CD4-positive, alpha-beta memory T cell (primary cell): ENCODE data around the gene CDC42BPB. TPM values are rescaled to one million over a fixed set of nuclear protein-coding genes. Genes with fewer than 3 reads are reported as not detected.
A peak's percentile ranks its signal among the peaks of the same experiment; 100 is the strongest.

Experiments
- CTCF ChIA-PET: fragments of 350-600 bp; sonication (Branson Sonifier 250); formaldehyde crosslinking; loops from one replicate; lab custom pipeline; 2021; ENCODE audit warnings: inconsistent platforms; ENCODE audit not compliant: partially characterized antibody; lab: Charles Lee
- POLR2A ChIA-PET: fragments of 350-600 bp; sonication (Branson Sonifier 250); formaldehyde crosslinking; loops from one replicate; lab custom pipeline; 2021; ENCODE audit not compliant: partially characterized antibody; lab: Charles Lee
- DNase-seq, 5 donors: peaks; one replicate each; pipeline versions ENCODE4 v3.0.0 to v3.0.0-alpha.2; 2020 to 2022; ENCODE audit warnings: mixed read lengths in 1 of 5
- H3K27ac ChIP-seq: one replicate; pipeline ENCODE4 v1.7.0; 2013; ENCODE audit warnings: low read depth, low read length
- H3K27me3 ChIP-seq: 2 replicates; pipeline ENCODE4 v1.7.0; 2013; ENCODE audit warnings: mild to moderate bottlenecking, low read length, moderate library complexity; ENCODE audit not compliant: insufficient read depth
- H3K36me3 ChIP-seq: 2 replicates; pipeline ENCODE4 v1.7.0; 2013; ENCODE audit warnings: mild to moderate bottlenecking, low read length, moderate library complexity; ENCODE audit not compliant: insufficient read depth
- H3K4me1 ChIP-seq: 2 replicates; pipeline ENCODE4 v1.7.0; 2013; ENCODE audit warnings: mild to moderate bottlenecking, low read length, moderate library complexity; ENCODE audit not compliant: insufficient read depth
- H3K4me3 ChIP-seq, 2 donors: one replicate each; pipeline ENCODE4 v1.7.0; 2013; ENCODE audit warnings: low read length in 2 of 2, mild to moderate bottlenecking in 1 of 2
- H3K9me3 ChIP-seq, 2 donors: one replicate each; pipeline ENCODE4 v1.7.0; 2013; ENCODE audit warnings: low read length in 2 of 2, control low read depth in 1 of 2; ENCODE audit not compliant: control insufficient read depth in 1 of 2
- H3K27ac Mint-ChIP-seq, 7 donors: one replicate each; pipeline ENCODE4 v1.8.0; 2020 to 2021; ENCODE audit warnings: mixed read lengths in 7 of 7, mild to moderate bottlenecking in 6 of 7, inconsistent platforms in 3 of 7, moderate library complexity in 3 of 7
- H3K27me3 Mint-ChIP-seq, 2 donors: one replicate each; pipeline ENCODE4 v1.8.0; 2020 to 2021; ENCODE audit warnings: mixed read lengths in 2 of 2
- H3K36me3 Mint-ChIP-seq, 2 donors: one replicate each; pipeline ENCODE4 v1.8.0; 2020 to 2021; ENCODE audit warnings: mixed read lengths in 2 of 2, inconsistent platforms in 1 of 2, mild to moderate bottlenecking in 1 of 2
- H3K4me1 Mint-ChIP-seq, 4 donors: one replicate each; pipeline ENCODE4 v1.8.0; 2020 to 2021; ENCODE audit warnings: mixed read lengths in 4 of 4, mild to moderate bottlenecking in 1 of 4
- H3K4me3 Mint-ChIP-seq, 8 donors: one replicate each; pipeline ENCODE4 v1.8.0; 2020 to 2021; ENCODE audit warnings: mixed read lengths in 8 of 8, mild to moderate bottlenecking in 7 of 8, moderate library complexity in 6 of 8, inconsistent platforms in 3 of 8
- H3K9me3 Mint-ChIP-seq, 8 donors: one replicate each; pipeline ENCODE4 v1.8.0; 2020 to 2021; ENCODE audit warnings: mixed read lengths in 8 of 8, mild to moderate bottlenecking in 5 of 8, inconsistent platforms in 3 of 8, moderate library complexity in 1 of 8
- intact Hi-C: fragments of 100-400 bp; cut with micrococcal nuclease; formaldehyde crosslinking; loops from one replicate; pipeline ENCODE4 v1.15.1; 2023
- polyA plus RNA-seq, 2 donors: library from polyadenylated mRNA; unstranded; fragments of 300-500 nt; fragmentation: Illumina TruSeq; gene quantifications; one replicate each; pipeline ENCODE4 v1.2.3, GENCODE V29; 2021
- total RNA-seq, 2 experiments: library from RNA; stranded (reverse); gene quantifications; one replicate each; pipeline ENCODE4 v1.2.3, GENCODE V29; 2021

CDC42BPB gene
- total and polyA plus RNA-seq, 4 experiments from 2014 or later: 0.02 to 8.4 (median 4.1) TPM

DNA sequence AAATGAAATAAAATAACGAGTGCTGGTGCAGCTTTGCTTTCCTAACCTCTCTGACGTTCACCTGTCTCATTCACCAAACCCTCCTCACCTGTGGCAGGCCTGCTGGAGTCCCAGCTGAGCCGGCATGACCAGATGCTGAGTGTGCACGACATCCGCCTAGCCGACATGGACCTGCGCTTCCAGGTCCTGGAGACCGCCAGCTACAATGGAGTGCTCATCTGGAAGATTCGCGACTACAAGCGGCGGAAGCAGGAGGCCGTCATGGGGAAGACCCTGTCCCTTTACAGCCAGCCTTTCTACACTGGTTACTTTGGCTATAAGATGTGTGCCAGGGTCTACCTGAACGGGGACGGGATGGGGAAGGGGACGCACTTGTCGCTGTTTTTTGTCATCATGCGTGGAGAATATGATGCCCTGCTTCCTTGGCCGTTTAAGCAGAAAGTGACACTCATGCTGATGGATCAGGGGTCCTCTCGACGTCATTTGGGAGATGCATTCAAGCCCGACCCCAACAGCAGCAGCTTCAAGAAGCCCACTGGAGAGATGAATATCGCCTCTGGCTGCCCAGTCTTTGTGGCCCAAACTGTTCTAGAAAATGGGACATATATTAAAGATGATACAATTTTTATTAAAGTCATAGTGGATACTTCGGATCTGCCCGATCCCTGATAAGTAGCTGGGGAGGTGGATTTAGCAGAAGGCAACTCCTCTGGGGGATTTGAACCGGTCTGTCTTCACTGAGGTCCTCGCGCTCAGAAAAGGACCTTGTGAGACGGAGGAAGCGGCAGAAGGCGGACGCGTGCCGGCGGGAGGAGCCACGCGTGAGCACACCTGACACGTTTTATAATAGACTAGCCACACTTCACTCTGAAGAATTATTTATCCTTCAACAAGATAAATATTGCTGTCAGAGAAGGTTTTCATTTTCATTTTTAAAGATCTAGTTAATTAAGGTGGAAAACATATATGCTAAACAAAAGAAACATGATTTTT lies 151.9 kb downstream of the CDC42BPB start:
- Mint-ChIP-seq H3K4me3 (no peak overlapping the region), H3K36me3 (peaks cover 21 to 54% of the 10 kb centered on the region in 2 donors)

DNA sequence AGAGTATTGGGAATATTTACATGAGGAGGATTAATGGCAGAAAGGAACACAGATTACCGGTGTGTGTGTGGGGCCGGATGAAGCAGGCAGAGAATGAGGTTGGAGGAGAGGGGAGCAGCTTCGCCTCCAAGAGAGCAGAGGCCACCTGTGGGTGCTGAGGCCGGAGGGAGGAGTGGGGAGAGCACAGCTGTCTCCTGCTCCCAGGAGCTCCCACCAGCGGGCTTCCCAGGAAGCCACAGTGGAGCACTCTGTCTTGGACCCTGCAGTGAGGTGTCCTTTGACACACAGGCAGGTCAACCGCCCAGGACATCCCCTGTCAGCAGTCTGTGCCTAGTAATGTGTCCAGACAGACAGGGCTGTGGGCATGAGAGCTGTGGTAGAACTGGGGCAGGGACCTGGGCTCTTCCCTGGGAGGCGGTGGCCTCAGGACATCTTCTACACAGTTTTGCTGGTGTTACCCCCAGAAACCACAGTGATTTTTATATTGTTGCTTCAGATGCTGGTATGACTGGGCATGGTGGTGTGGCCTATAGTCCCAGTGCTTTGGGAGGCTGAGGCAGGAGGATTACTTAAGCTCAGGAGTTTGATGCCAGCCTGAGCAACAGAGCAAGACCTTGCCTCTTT lies 153.3 kb downstream of the CDC42BPB start:
- ChIA-PET CTCF (no interaction called here), POLR2A (interaction anchor here (1.1 kb wide), 1 partner anchor 128 kb away, joined by 3 read pairs; no protein-coding TSS in a partner anchor)
- no peaks in the 10 kb centered on the region for H3K27me3 ChIP-seq
- Mint-ChIP-seq H3K4me3 (no peak overlapping the region), H3K9me3 (peaks cover 0 to 2% (median 0%) of the 10 kb centered on the region in 8 donors), H3K27me3 (no peaks in the 10 kb centered on the region), H3K27ac (peak overlapping the region in 4 of 7 donors; percentile 4 to 51 (median 32)), H3K36me3 (peaks cover 26 to 58% of the 10 kb centered on the region in 2 donors), H3K4me1 (peaks cover 4 to 10% (median 8%) of the 10 kb centered on the region in 4 donors)
- intact Hi-C loops: no loop called here
- no peak overlapping the region for H3K27ac ChIP-seq
- no peaks in the 10 kb centered on the region for H3K9me3 ChIP-seq
- no peak for DNase-seq
- H3K36me3 ChIP-seq: peaks cover 24% of the 10 kb centered on the region
- no peak overlapping the region for H3K4me3 ChIP-seq
- no peaks in the 10 kb centered on the region for H3K4me1 ChIP-seq

More for the DNA sequence above, 151.9 kb downstream of the CDC42BPB start:
- DNase-seq: no peak
- H3K36me3 ChIP-seq: peaks cover 19% of the 10 kb centered on the region
- intact Hi-C loops: no loop called here
- peaks cover 0 to 2% (median 0%) of the 10 kb centered on the region in 8 donors for H3K9me3 Mint-ChIP-seq
- H3K27ac Mint-ChIP-seq: peak overlapping the region in 2 of 7 donors; percentile 23 to 73
- ChIA-PET CTCF (interaction anchor here (0.8 kb wide), 1 partner anchor 13 kb away, joined by 3 read pairs; no protein-coding TSS in a partner anchor), POLR2A (interaction anchor here (1.1 kb wide), 1 partner anchor 130 kb away, joined by 3 read pairs; no protein-coding TSS in a partner anchor)
- no peaks in the 10 kb centered on the region for H3K4me1 ChIP-seq
- H3K27me3 Mint-ChIP-seq: no peaks in the 10 kb centered on the region
- peaks cover 4 to 10% (median 8%) of the 10 kb centered on the region in 4 donors for H3K4me1 Mint-ChIP-seq
- no peak overlapping the region for H3K27ac ChIP-seq
- H3K27me3 ChIP-seq: no peaks in the 10 kb centered on the region
- no peaks in the 10 kb centered on the region for H3K9me3 ChIP-seq
- no peak overlapping the region for H3K4me3 ChIP-seq

DNA sequence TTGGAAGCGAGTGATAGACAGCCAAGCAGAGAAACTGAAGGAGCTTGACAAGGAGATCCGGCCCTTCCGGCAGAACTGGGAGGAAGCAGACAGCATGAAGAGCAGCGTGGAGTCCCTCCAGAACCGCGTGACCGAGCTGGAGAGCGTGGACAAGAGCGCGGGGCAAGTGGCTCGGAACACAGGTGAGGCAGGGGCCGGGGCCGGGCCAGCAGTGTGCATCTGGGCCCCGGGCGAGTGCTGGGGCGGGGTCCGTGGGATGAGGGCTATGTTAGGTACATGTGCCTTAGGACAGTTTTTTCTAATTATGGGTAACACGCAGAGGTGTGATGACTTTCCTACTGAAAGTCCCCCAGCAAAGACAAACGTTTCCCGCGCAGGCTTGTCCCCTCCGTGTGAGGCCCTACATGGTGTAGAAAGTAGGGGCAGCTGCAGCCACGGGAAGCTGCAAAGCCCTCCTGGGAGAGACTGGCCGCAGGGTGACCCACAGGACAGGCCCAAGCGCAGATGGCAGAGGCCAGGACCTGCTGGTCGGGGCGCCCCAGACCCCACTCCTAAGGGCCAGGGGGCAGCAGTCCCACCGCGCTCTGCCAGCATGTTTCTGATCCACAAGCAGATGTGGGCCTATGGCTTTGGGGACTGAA lies 154.0 kb downstream of the CDC42BPB start:
- H3K4me1 Mint-ChIP-seq: peaks cover 6 to 10% (median 9%) of the 10 kb centered on the region in 4 donors
- H3K27me3 Mint-ChIP-seq: no peaks in the 10 kb centered on the region
- no peak for DNase-seq
- Histone ChIP-seq H3K27me3 (no peaks in the 10 kb centered on the region), H3K36me3 (peaks cover 29% of the 10 kb centered on the region), H3K4me1 (no peaks in the 10 kb centered on the region), H3K27ac (no peak overlapping the region), H3K4me3 (no peak overlapping the region), H3K9me3 (no peaks in the 10 kb centered on the region)
- peak overlapping the region in 2 of 7 donors; percentile 42 to 51 for H3K27ac Mint-ChIP-seq
- intact Hi-C loops: no loop called here
- H3K9me3 Mint-ChIP-seq: peaks cover 0 to 2% (median 0%) of the 10 kb centered on the region in 8 donors
- peaks cover 31 to 63% of the 10 kb centered on the region in 2 donors for H3K36me3 Mint-ChIP-seq
- CTCF ChIA-PET: interaction anchor here (1.3 kb wide), 1 partner anchor 209 kb away, joined by 3 read pairs; no protein-coding TSS in a partner anchor
- POLR2A ChIA-PET: no interaction called here
- no peak overlapping the region for H3K4me3 Mint-ChIP-seq

DNA sequence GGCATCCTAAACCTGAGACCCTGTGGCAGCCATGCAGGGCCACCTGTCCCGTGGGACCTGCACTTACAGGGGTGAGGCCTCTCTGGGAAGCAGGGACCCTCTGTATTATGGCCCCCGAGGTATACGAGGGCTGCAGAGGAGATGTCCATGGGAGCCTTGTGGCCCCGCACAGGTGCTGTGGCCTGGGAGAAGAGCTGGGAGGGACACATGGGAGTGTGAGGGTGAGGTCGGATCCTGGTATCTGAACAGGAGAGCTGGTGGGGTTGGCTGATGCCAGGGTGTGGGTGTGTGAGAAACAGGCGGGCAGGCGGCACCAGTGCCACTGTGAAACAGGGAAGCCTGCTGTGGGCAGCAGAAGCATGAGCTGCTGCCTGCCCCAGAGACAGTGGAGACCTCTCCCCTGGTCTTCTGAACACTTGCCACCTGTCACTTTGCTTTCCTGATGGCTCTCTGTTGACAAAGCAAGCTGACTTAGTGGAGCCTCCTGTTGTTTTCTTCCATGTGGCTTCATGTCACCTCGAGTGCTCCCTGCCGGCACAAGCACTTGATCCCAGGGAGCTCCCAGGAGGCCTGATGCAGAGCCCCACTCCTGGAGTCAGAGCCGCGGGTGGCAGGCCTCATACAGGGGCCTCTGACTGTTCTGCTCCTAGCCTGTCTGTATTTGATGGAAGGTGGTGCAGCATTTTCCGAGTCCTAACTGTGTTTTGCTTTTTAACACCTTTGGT lies 154.7 kb downstream of the CDC42BPB start:
- Histone ChIP-seq H3K4me1 (no peaks in the 10 kb centered on the region), H3K9me3 (no peaks in the 10 kb centered on the region), H3K4me3 (no peak overlapping the region), H3K36me3 (peaks cover 32% of the 10 kb centered on the region), H3K27ac (no peak overlapping the region), H3K27me3 (no peaks in the 10 kb centered on the region)
- ChIA-PET POLR2A (no interaction called here), CTCF (interaction anchor here (1.3 kb wide), 1 partner anchor 208 kb away, joined by 3 read pairs; no protein-coding TSS in a partner anchor)
- no peak for DNase-seq
- Mint-ChIP-seq H3K4me3 (no peak overlapping the region), H3K36me3 (peaks cover 33 to 62% of the 10 kb centered on the region in 2 donors), H3K9me3 (peaks cover 0 to 2% (median 0%) of the 10 kb centered on the region in 8 donors), H3K4me1 (peaks cover 8 to 11% (median 9%) of the 10 kb centered on the region in 4 donors), H3K27me3 (no peaks in the 10 kb centered on the region), H3K27ac (peak overlapping the region in 2 of 7 donors; percentile 41 to 42)
- intact Hi-C loops: no loop called here

DNA sequence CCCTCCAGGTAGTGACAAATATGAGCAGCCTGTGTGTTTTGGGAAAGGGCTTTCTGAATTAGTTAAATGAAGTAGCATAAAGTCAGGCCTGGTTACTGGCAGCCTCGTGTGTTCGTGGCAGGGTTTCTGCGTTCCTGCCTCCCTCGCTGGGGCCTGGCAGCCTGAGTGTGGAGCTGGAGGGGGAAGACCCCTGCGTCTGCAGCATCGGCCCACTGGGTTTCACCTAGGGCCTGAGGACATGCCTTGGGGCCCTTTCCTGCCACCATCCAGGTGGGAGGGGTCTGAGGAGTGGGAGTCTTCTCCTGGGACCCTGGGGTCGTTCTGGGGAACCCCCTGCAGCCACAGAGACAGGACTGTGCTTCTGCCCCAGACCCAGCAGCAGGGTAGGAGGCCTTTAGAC lies 155.3 kb downstream of the CDC42BPB start:
- intact Hi-C loops: no loop called here
- ChIA-PET CTCF (interaction anchor here (1.3 kb wide), 1 partner anchor 208 kb away, joined by 3 read pairs; no protein-coding TSS in a partner anchor), POLR2A (interaction anchor here (0.7 kb wide), 1 partner anchor 48 kb away, joined by 3 read pairs; no protein-coding TSS in a partner anchor)
- no peak for DNase-seq
- Mint-ChIP-seq H3K4me1 (peaks cover 8 to 11% (median 9%) of the 10 kb centered on the region in 4 donors), H3K27me3 (no peaks in the 10 kb centered on the region), H3K9me3 (peaks cover 0 to 2% (median 0%) of the 10 kb centered on the region in 8 donors), H3K4me3 (no peak overlapping the region), H3K36me3 (peaks cover 32 to 62% of the 10 kb centered on the region in 2 donors), H3K27ac (peak overlapping the region in 2 of 7 donors; percentile 22 to 78)
- Histone ChIP-seq H3K36me3 (peaks cover 37% of the 10 kb centered on the region), H3K4me3 (no peak overlapping the region), H3K27ac (no peak overlapping the region), H3K4me1 (no peaks in the 10 kb centered on the region), H3K27me3 (no peaks in the 10 kb centered on the region), H3K9me3 (no peaks in the 10 kb centered on the region)

DNA sequence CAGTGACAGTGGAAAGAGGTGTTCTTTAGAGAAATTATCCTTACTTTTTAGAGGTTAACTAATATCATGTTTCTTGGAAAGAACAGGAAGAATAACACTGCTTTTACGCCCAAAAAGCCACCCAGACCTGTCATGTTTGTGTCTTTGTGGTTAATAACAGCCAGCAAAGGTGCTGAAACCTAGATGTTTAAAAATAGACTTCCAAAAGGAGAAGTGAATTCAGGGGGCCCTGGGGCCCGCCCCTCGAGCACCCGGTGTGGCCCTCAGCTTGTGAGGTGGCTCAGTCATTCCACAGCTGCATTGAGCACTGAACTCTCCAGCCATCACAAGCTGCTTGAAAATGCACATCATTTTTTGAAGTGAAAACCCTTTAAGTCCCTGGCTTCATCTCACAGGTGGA lies 155.7 kb downstream of the CDC42BPB start:
- Mint-ChIP-seq H3K27me3 (no peaks in the 10 kb centered on the region), H3K4me3 (peak overlapping the region in 2 of 8 donors; percentile 8 to 29), H3K9me3 (peaks cover 0 to 2% (median 0%) of the 10 kb centered on the region in 8 donors), H3K36me3 (peaks cover 32 to 60% of the 10 kb centered on the region in 2 donors), H3K4me1 (peaks cover 8 to 11% (median 9%) of the 10 kb centered on the region in 4 donors), H3K27ac (peak overlapping the region; percentile 59 to 91 (median 75))
- intact Hi-C loops: no loop called here
- H3K9me3 ChIP-seq: no peaks in the 10 kb centered on the region
- ChIA-PET POLR2A (interaction anchor here (0.7 kb wide), 1 partner anchor 48 kb away, joined by 3 read pairs; no protein-coding TSS in a partner anchor), CTCF (interaction anchor here (1.5 kb wide), 1 partner anchor 13 kb away, joined by 3 read pairs; no protein-coding TSS in a partner anchor)
- peaks cover 37% of the 10 kb centered on the region for H3K36me3 ChIP-seq
- no peak for DNase-seq
- no peaks in the 10 kb centered on the region for H3K27me3 ChIP-seq
- H3K4me1 ChIP-seq: no peaks in the 10 kb centered on the region
- H3K4me3 ChIP-seq: no peak overlapping the region
- H3K27ac ChIP-seq: no peak overlapping the region
